NT2/D1 (cell line): ENCODE measurements around the gene REXO4.

Source experiments
- YY1 ChIP-seq: IDR thresholded peaks from 2 replicates; pipeline ENCODE4 v1.6.1; 2011; ENCODE audit not compliant: insufficient read length, insufficient read depth
- ZNF274 ChIP-seq: IDR thresholded peaks from 2 replicates; pipeline ENCODE4 v1.6.1; 2011; ENCODE audit warnings: mild to moderate bottlenecking, low read depth, low read length

DNA sequence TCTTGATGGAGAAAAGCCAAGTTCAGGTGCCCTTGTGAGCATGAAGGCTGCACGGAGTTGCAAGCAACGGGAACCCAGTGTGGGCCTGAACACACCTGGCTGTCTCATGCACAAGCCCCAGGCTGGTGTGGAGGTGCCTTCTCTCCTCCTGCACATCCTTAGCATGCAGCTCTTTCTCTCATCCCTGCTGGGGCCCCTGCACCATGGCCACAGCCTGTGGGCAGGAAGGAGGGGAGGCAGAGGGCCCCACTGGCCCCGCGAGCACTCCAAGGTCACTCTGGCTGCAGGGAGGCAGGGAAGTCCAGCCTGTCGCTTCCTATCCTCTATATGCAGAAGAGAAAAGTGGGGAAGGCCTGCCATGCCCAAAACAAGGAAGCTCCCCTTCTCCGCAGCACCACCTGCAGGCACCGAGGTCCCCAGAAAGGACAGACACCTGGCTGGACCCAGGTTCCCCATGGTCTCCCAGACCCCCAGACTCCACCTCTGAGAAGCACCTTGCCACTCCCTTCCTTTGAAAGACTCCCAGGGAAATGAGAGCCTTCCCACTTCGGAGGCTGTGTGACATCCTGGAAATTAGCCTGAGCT, 23.0 kb downstream of the REXO4 start:
- no peak for TF ChIP-seq ZNF274
- TF ChIP-seq YY1: no peak
